GM19455 (cell line): ENCODE results near the gene SIK2.

Source experiments
- ATAC-seq: cut with Tn5 transposase; IDR thresholded peaks from one replicate; pipeline ENCODE4 v1.9.1; 2021; ENCODE audit not compliant: unreplicated experiment

SIK2 gene

GRCh38 chr11:111581341-111581740, 20.9 kb upstream of the SIK2 start:
- ATAC-seq, result no peak

- no peak for ATAC-seq
Observed at GRCh38 chr11:111582163-111582562, 20.1 kb upstream of the SIK2 start.

GRCh38 chr11:111582881-111583280, 19.4 kb upstream of the SIK2 start:
- no peak for ATAC-seq

- ATAC-seq, result no peak
Observed at GRCh38 chr11:111585371-111585770, 16.9 kb upstream of the SIK2 start.

GRCh38 chr11:111586388-111586831, 15.8 kb upstream of the SIK2 start:
- ATAC-seq, result no peak

- ATAC-seq, result no peak
Observed at GRCh38 chr11:111589114-111589513, 13.1 kb upstream of the SIK2 start.

GRCh38 chr11:111589886-111590499, 12.3 kb upstream of the SIK2 start:
- no peak for ATAC-seq

- ATAC-seq, result no peak
Observed at GRCh38 chr11:111591187-111591960, 10.9 kb upstream of the SIK2 start.

GRCh38 chr11:111592491-111592890, 9.8 kb upstream of the SIK2 start:
- no peak for ATAC-seq

GRCh38 chr11:111596319-111596718, 5.9 kb upstream of the SIK2 start:
- ATAC-seq, result no peak

GRCh38 chr11:111598148-111598547, 4.1 kb upstream of the SIK2 start:
- ATAC-seq, result no peak

- no peak for ATAC-seq
Observed at GRCh38 chr11:111598559-111598958, 3.7 kb upstream of the SIK2 start.

GRCh38 chr11:111601636-111601978, 642 bp upstream of the SIK2 start:
- no peak for ATAC-seq

GRCh38 chr11:111602865-111603610, 789 bp downstream of the SIK2 start:
- ATAC-seq, result no peak

GRCh38 chr11:111603611-111604130, 1.4 kb downstream of the SIK2 start:
- ATAC-seq, result no peak

- ATAC-seq, result no peak
Observed at GRCh38 chr11:111604392-111605009, 2.3 kb downstream of the SIK2 start.

GRCh38 chr11:111605681-111606080, 3.4 kb downstream of the SIK2 start:
- no peak for ATAC-seq

- no peak for ATAC-seq
Observed at GRCh38 chr11:111606986-111607385, 4.7 kb downstream of the SIK2 start.

- no peak for ATAC-seq
Observed at GRCh38 chr11:111607751-111608150, 5.5 kb downstream of the SIK2 start.

- no peak for ATAC-seq
Observed at GRCh38 chr11:111612224-111612623, 10.0 kb downstream of the SIK2 start.

GRCh38 chr11:111617286-111617685, 15.0 kb downstream of the SIK2 start:
- no peak for ATAC-seq
